A549 (cell line): ENCODE measurements around the gene TSN. TPM values are rescaled to one million over a fixed set of nuclear protein-coding genes. Genes with fewer than 3 reads are reported as not detected.

Source experiments
- ATAC-seq, 2 experiments: fragments of 200-7000 bp in 1 of 2; fragments of >200 bp in 1 of 2; cut with Nextera tagmentation in 1 of 2; cut with Tn5 transposase in 1 of 2; 3 replicates each; pipeline versions ENCODE4 v1.8.0 to v1.9.1; 2018 to 2020; ENCODE audit warnings: mild to moderate bottlenecking in 1 of 2, moderate library complexity in 1 of 2
- CTCF ChIA-PET: fragments of 300-600 bp; sonication (Branson Sonifier 250); formaldehyde crosslinking; extraction: SDS; loops from one replicate; lab custom pipeline; 2021; ENCODE audit warnings: antibody characterized with exemption, inconsistent platforms; lab: Yijun Ruan, JAX
- POLR2A ChIA-PET: fragments of 350-600 bp; formaldehyde crosslinking; extraction: SDS; loops from one replicate; lab custom pipeline; 2021; ENCODE audit warnings: antibody characterized with exemption, inconsistent platforms; lab: Yijun Ruan, JAX
- DNase-seq, 2 experiments: peaks; one replicate each; pipeline versions ENCODE4 v3.0.0 to v3.0.0-alpha.2; 2011 to 2016; ENCODE audit warnings: low read depth in 1 of 2, low spot score in 1 of 2
- FAIRE-seq: peaks from 2 replicates; lab custom pipeline; 2011; peaks lifted over from hg19 to GRCh38; lab: Jason Lieb, UNC
- H3K27ac ChIP-seq, 2 experiments: fragments of >200 bp; sonication (Bioruptor Twin); formaldehyde crosslinking; 3 replicates each; pipeline ENCODE4 v1.5.1; 2016 to 2017
- H3K4me1 ChIP-seq: fragments of >200 bp; sonication (Bioruptor Twin); formaldehyde crosslinking; 3 replicates; pipeline ENCODE4 v1.6.1; 2016
- H3K4me2 ChIP-seq: fragments of >200 bp; sonication (Bioruptor Twin); formaldehyde crosslinking; 3 replicates; pipeline ENCODE4 v1.6.1; 2016
- H3K4me3 ChIP-seq: fragments of >200 bp; sonication (Bioruptor Twin); formaldehyde crosslinking; 3 replicates; pipeline ENCODE4 v1.5.1; 2016
- H3K9me3 ChIP-seq: fragments of >200 bp; sonication (Bioruptor Twin); formaldehyde crosslinking; 3 replicates; pipeline ENCODE4 v1.6.1; 2016
- CBX2 ChIP-seq: fragments of 200-600 bp; sonication (generic); IDR thresholded peaks from 2 replicates; pipeline ENCODE4 v1.6.1; 2016; ENCODE audit warnings: low read depth, mild to moderate bottlenecking, borderline replicate concordance
- CBX8 ChIP-seq: fragments of 200-600 bp; sonication (generic); IDR thresholded peaks from 2 replicates; pipeline ENCODE4 v1.6.1; 2016
- CEBPB ChIP-seq, 2 experiments: fragments of >200 bp in 1 of 2; sonication (Bioruptor Twin) in 1 of 2; formaldehyde crosslinking in 1 of 2; IDR thresholded peaks; 2 replicates each; pipeline ENCODE4 v1.6.1; 2012 to 2016
- CHD4 ChIP-seq: fragments of 200-600 bp; sonication (generic); IDR thresholded peaks from 2 replicates; pipeline ENCODE4 v1.6.1; 2016; ENCODE audit warnings: antibody characterized with exemption, mild to moderate bottlenecking, borderline replicate concordance
- EHMT2 ChIP-seq: fragments of 200-600 bp; sonication (generic); IDR thresholded peaks from 2 replicates; pipeline ENCODE4 v1.6.1; 2016; ENCODE audit warnings: antibody characterized with exemption, low read depth, mild to moderate bottlenecking, moderate library complexity
- EP300 ChIP-seq, 2 experiments: fragments of >200 bp; sonication (Bioruptor Twin); formaldehyde crosslinking; IDR thresholded peaks; 2 replicates in 1 of 2; 3 replicates in 1 of 2; pipeline ENCODE4 v1.6.1; 2016 to 2017
- ESRRA ChIP-seq: fragments of 150-350 bp; IDR thresholded peaks from 2 replicates; pipeline ENCODE4 v1.6.1; 2014; ENCODE audit warnings: mild to moderate bottlenecking, low read length, borderline replicate concordance
- FOSL2 ChIP-seq, 2 experiments: fragments of 450-650 bp in 1 of 2; fragments of >200 bp in 1 of 2; sonication (Bioruptor Twin) in 1 of 2; formaldehyde crosslinking; IDR thresholded peaks; 2 replicates each; pipeline versions ENCODE4 v1.5.0 to v1.6.1; 2016 to 2020; ENCODE audit warnings: mild to moderate bottlenecking in 1 of 2, moderate library complexity in 1 of 2
- FOXS1 ChIP-seq: fragments of 250-450 bp; sonication (Bioruptor Pico); IDR thresholded peaks from 2 replicates; pipeline ENCODE4 v1.5.0; 2020; ENCODE audit warnings: mild to moderate bottlenecking, moderate library complexity
- HDAC2 ChIP-seq: fragments of 200-600 bp; sonication (generic); IDR thresholded peaks from 2 replicates; pipeline ENCODE4 v1.6.1; 2016
- HOXB13 ChIP-seq: fragments of 250-450 bp; sonication (Bioruptor Pico); IDR thresholded peaks from 2 replicates; pipeline ENCODE4 v1.5.0; 2020; ENCODE audit warnings: low read depth, mild to moderate bottlenecking, moderate library complexity
- JUN ChIP-seq, 2 experiments: fragments of >200 bp; sonication (Bioruptor Twin); formaldehyde crosslinking; IDR thresholded peaks; 2 replicates in 1 of 2; 3 replicates in 1 of 2; pipeline ENCODE4 v1.6.1; 2016 to 2017
- KDM5A ChIP-seq: fragments of 200-600 bp; sonication (generic); IDR thresholded peaks from 2 replicates; pipeline ENCODE4 v1.6.1; 2016; ENCODE audit warnings: antibody characterized with exemption, mild to moderate bottlenecking
- MAFK ChIP-seq: fragments of 450-650 bp; IDR thresholded peaks from 2 replicates; pipeline ENCODE4 v1.6.1; 2014; ENCODE audit not compliant: partially characterized antibody
- MYC ChIP-seq: IDR thresholded peaks from 2 replicates; pipeline ENCODE4 v1.6.1; 2012; ENCODE audit warnings: mild to moderate bottlenecking, inconsistent platforms, low read length, improper control_type of control experiment, borderline replicate concordance
- NFE2L2 ChIP-seq: fragments of 150-350 bp; conservative IDR thresholded peaks from 2 replicates; pipeline ENCODE4 v1.6.1; 2014; ENCODE audit warnings: low read length
- NPAS2 ChIP-seq: fragments of 250-450 bp; sonication (Bioruptor Pico); IDR thresholded peaks from 2 replicates; pipeline ENCODE4 v1.8.0; 2022; ENCODE audit warnings: mild to moderate bottlenecking, moderate library complexity, borderline replicate concordance
- NR3C1 ChIP-seq: fragments of >200 bp; sonication (Bioruptor Twin); formaldehyde crosslinking; IDR thresholded peaks from 3 replicates; pipeline ENCODE4 v1.6.1; 2017
- PHF8 ChIP-seq: fragments of 200-600 bp; sonication (generic); IDR thresholded peaks from 2 replicates; pipeline ENCODE4 v1.6.1; 2016; ENCODE audit warnings: low read depth, mild to moderate bottlenecking, antibody characterized with exemption, moderate library complexity, borderline replicate concordance
- POLR2A ChIP-seq: IDR thresholded peaks from 2 replicates; pipeline ENCODE4 v1.6.1; 2012; ENCODE audit warnings: mild to moderate bottlenecking, low read length
- RARB ChIP-seq: fragments of 250-450 bp; sonication (Bioruptor Pico); IDR thresholded peaks from 2 replicates; pipeline ENCODE4 v1.8.0; 2021; ENCODE audit warnings: mild to moderate bottlenecking, moderate library complexity
- ZSCAN20 ChIP-seq: fragments of 250-450 bp; sonication (Bioruptor Pico); IDR thresholded peaks from 2 replicates; pipeline ENCODE4 v1.8.0; 2022; ENCODE audit warnings: mild to moderate bottlenecking, moderate library complexity
- WGBS: methylation state at CpG from one replicate; pipeline ENCODE4 v1.1.6; 2017; ENCODE audit errors: missing lambda C conversion rate; 5-methylcytosine and 5-hydroxymethylcytosine counted together
- polyA minus RNA-seq: library from RNA; depleted of rRNA, polyadenylated mRNA; stranded (reverse); fragments of >200 nt; gene quantifications from 2 replicates; pipeline ENCODE4 v1.2.3, GENCODE V29; 2011; rRNA and poly(A)+ RNA removed
- polyA plus RNA-seq, 4 experiments: library from polyadenylated mRNA; depleted of rRNA in 3 of 4; stranded (reverse); fragments of >200 nt; fragmentation: RNase III in 1 of 4; extraction: RNeasy Plus Mini Kit Qiagen cat#74134 plus additional on column Dnase treatment in 1 of 4; gene quantifications; 2 replicates in 3 of 4; 3 replicates in 1 of 4; pipeline ENCODE4 v1.2.3, GENCODE V29; 2011 to 2017
- TF ChIP-seq, protein P1 (sequence below): IDR thresholded peaks from 2 replicates; pipeline ENCODE4 v1.6.1; 2012
- TF ChIP-seq, protein P2 (sequence below): IDR thresholded peaks from 2 replicates; pipeline ENCODE4 v1.6.1; 2012
- TF ChIP-seq, protein P3 (sequence below): fragments of 200-600 bp; sonication (generic); IDR thresholded peaks from 2 replicates; pipeline ENCODE4 v1.6.1; 2016; ENCODE audit warnings: antibody characterized with exemption, mild to moderate bottlenecking, moderate library complexity
- TF ChIP-seq, protein P4 (sequence below): fragments of 450-650 bp; IDR thresholded peaks from 2 replicates; pipeline ENCODE4 v1.6.1; 2014; ENCODE audit warnings: antibody characterized with exemption
- TF ChIP-seq, protein P5 (sequence below): fragments of 150-350 bp; IDR thresholded peaks from 2 replicates; pipeline ENCODE4 v1.6.1; 2014; ENCODE audit warnings: low read depth, mild to moderate bottlenecking, low read length
- TF ChIP-seq, protein P6 (sequence below): IDR thresholded peaks from 2 replicates; pipeline ENCODE4 v1.6.1; 2012; ENCODE audit warnings: low read depth, borderline replicate concordance
- TF ChIP-seq, protein P7 (sequence below): fragments of >200 bp; sonication (Bioruptor Twin); formaldehyde crosslinking; IDR thresholded peaks from 3 replicates; pipeline ENCODE4 v1.6.1; 2016

The TSN gene
- 101 and 117 TPM in 2 replicates for polyA plus RNA-seq (2011; rRNA removed)
- polyA plus RNA-seq (2012; cell fraction: cytosol; rRNA removed): 28.1 and 32.9 TPM in 2 replicates
- polyA plus RNA-seq (2012; cell fraction: nucleus; rRNA removed): 11.3 and 16.0 TPM in 2 replicates
- polyA plus RNA-seq (2017; fragmentation: RNase III; extraction: RNeasy Plus Mini Kit Qiagen cat#74134 plus additional on column Dnase treatment): 55.9 to 59.0 TPM (median 56.8 TPM) in 3 replicates
- polyA minus RNA-seq: 37.3 and 42.0 TPM in 2 replicates

DNA sequence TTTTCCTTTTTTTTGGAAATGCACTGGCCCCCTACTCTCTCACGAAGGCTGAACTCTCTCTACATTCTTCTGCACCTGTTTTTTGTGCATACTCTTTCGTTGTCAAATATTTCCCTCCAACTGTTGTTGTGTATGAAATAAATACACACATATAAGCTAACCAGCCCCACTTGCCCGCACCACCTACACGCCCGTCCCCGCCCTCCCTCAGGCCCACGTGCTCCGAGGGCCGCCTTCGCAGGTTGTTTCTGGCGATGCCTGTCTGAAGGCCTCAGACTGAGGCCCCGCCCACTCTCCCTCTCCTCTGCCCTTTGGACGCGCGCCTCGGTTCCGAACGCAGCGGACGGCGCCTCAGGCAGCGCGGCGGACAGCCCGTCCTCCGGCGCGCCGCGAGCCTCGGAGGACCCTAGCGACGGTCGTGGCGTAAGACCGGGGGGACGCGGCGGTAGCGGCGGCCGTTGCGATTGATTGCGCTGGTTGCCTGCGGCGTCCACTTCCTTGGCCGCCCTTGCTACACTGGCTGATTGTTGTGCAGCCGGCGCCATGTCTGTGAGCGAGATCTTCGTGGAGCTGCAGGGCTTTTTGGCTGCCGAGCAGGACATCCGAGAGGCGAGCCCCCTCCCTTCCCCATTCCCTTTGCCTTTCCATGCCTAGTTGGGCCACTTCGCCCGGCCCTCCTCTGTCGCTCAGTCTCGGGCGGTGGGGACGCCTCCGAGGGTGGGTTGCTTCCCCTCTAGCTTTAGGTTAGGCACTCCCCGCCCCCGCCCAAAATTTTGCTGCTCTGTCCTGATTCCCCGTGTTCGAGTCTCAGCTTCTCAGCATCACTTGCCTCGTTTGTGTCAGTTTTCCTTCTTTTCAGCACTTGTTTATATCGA, at the start of gene TSN:
TSN (plus strand) TSS at position 415 of the 875 bp plus-strand sequence; CDS start at position 544, 129 bp downstream.
- WGBS: 2% methylated on average over 53 of the region's 67 CpGs
- Histone ChIP-seq H3K4me1 (peaks cover 13% of the 10 kb centered on the region), H3K4me3 (peak within 1 kb of the TSS; percentile 78), H3K27ac (peak within 1 kb of the TSS; percentile 82 to 95)
- peak; percentile 96; the same call in 1 of the 2 replicates for TF ChIP-seq MYC
- TF ChIP-seq CEBPB (IDR thresholded peaks at IDR 0.05): peak in 1 of 2 experiments; percentile 59; a peak in 2 of 4 replicates
- no peak for TF ChIP-seq NR3C1
- no peak for TF ChIP-seq FOSL2 (IDR thresholded peaks at IDR 0.05)
- TF ChIP-seq FOSL2 (CRISPR knock-in tag; IDR thresholded peaks at IDR 0.05): 0 out of 2 replicates have a peak, but pooled peaks have one; percentile 5
- no peak for TF ChIP-seq NPAS2 (CRISPR knock-in tag)
- TF ChIP-seq EP300 (IDR thresholded peaks at IDR 0.05): no peak
- no peak for TF ChIP-seq HOXB13 (CRISPR knock-in tag)
- TF ChIP-seq JUN (IDR thresholded peaks at IDR 0.05): peak; percentile 83 to 99; a peak in 4 of 5 replicates
- TF ChIP-seq PHF8: peak; percentile 61; the same call in 1 of the 2 replicates
- TF ChIP-seq, protein P1, sequence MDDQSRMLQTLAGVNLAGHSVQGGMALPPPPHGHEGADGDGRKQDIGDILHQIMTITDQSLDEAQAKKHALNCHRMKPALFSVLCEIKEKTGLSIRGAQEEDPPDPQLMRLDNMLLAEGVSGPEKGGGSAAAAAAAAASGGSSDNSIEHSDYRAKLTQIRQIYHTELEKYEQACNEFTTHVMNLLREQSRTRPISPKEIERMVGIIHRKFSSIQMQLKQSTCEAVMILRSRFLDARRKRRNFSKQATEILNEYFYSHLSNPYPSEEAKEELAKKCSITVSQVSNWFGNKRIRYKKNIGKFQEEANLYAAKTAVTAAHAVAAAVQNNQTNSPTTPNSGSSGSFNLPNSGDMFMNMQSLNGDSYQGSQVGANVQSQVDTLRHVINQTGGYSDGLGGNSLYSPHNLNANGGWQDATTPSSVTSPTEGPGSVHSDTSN: no peak; the same call in none of the 2 replicates
- TF ChIP-seq, protein P2, sequence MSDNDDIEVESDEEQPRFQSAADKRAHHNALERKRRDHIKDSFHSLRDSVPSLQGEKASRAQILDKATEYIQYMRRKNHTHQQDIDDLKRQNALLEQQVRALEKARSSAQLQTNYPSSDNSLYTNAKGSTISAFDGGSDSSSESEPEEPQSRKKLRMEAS: peak; percentile 98
- TF ChIP-seq, protein P3, sequence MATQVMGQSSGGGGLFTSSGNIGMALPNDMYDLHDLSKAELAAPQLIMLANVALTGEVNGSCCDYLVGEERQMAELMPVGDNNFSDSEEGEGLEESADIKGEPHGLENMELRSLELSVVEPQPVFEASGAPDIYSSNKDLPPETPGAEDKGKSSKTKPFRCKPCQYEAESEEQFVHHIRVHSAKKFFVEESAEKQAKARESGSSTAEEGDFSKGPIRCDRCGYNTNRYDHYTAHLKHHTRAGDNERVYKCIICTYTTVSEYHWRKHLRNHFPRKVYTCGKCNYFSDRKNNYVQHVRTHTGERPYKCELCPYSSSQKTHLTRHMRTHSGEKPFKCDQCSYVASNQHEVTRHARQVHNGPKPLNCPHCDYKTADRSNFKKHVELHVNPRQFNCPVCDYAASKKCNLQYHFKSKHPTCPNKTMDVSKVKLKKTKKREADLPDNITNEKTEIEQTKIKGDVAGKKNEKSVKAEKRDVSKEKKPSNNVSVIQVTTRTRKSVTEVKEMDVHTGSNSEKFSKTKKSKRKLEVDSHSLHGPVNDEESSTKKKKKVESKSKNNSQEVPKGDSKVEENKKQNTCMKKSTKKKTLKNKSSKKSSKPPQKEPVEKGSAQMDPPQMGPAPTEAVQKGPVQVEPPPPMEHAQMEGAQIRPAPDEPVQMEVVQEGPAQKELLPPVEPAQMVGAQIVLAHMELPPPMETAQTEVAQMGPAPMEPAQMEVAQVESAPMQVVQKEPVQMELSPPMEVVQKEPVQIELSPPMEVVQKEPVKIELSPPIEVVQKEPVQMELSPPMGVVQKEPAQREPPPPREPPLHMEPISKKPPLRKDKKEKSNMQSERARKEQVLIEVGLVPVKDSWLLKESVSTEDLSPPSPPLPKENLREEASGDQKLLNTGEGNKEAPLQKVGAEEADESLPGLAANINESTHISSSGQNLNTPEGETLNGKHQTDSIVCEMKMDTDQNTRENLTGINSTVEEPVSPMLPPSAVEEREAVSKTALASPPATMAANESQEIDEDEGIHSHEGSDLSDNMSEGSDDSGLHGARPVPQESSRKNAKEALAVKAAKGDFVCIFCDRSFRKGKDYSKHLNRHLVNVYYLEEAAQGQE: 0 out of 2 replicates have a peak, but pooled peaks have one; percentile 5
- no peak for TF ChIP-seq RARB
- no peak for TF ChIP-seq ESRRA
- no peak for TF ChIP-seq EHMT2
- TF ChIP-seq, protein P4, sequence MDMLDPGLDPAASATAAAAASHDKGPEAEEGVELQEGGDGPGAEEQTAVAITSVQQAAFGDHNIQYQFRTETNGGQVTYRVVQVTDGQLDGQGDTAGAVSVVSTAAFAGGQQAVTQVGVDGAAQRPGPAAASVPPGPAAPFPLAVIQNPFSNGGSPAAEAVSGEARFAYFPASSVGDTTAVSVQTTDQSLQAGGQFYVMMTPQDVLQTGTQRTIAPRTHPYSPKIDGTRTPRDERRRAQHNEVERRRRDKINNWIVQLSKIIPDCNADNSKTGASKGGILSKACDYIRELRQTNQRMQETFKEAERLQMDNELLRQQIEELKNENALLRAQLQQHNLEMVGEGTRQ: peak; percentile 89
- peak; percentile 70 for TF ChIP-seq POLR2A
- no peak for TF ChIP-seq MAFK
- TF ChIP-seq KDM5A: peak; percentile 96
- TF ChIP-seq CBX8: no peak
- peak; percentile 79; the same call in 1 of the 2 replicates for TF ChIP-seq HDAC2
- TF ChIP-seq, protein P5, sequence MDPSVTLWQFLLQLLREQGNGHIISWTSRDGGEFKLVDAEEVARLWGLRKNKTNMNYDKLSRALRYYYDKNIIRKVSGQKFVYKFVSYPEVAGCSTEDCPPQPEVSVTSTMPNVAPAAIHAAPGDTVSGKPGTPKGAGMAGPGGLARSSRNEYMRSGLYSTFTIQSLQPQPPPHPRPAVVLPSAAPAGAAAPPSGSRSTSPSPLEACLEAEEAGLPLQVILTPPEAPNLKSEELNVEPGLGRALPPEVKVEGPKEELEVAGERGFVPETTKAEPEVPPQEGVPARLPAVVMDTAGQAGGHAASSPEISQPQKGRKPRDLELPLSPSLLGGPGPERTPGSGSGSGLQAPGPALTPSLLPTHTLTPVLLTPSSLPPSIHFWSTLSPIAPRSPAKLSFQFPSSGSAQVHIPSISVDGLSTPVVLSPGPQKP: no peak
- no peak for TF ChIP-seq FOXS1 (CRISPR knock-in tag)
- no peak for TF ChIP-seq NFE2L2
- TF ChIP-seq, protein P6, sequence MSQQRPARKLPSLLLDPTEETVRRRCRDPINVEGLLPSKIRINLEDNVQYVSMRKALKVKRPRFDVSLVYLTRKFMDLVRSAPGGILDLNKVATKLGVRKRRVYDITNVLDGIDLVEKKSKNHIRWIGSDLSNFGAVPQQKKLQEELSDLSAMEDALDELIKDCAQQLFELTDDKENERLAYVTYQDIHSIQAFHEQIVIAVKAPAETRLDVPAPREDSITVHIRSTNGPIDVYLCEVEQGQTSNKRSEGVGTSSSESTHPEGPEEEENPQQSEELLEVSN: peak; percentile 67; the same call in 1 of the 2 replicates
- no peak for TF ChIP-seq CHD4
- TF ChIP-seq, protein P7, sequence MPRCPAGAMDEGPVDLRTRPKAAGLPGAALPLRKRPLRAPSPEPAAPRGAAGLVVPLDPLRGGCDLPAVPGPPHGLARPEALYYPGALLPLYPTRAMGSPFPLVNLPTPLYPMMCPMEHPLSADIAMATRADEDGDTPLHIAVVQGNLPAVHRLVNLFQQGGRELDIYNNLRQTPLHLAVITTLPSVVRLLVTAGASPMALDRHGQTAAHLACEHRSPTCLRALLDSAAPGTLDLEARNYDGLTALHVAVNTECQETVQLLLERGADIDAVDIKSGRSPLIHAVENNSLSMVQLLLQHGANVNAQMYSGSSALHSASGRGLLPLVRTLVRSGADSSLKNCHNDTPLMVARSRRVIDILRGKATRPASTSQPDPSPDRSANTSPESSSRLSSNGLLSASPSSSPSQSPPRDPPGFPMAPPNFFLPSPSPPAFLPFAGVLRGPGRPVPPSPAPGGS: peak; percentile 67; the same call in 1 of the 3 replicates
- no peak for TF ChIP-seq ZSCAN20 (CRISPR knock-in tag)
- no peak for TF ChIP-seq CBX2
- TF ChIP-seq, all 56 proteins: peak for 13
- peak; percentile 81 to 98 for DNase-seq
- H3K9me3 ChIP-seq: no peaks in the 10 kb centered on the region
- CTCF ChIA-PET: interaction anchor here (1.7 kb wide), 1 partner anchor 23 kb away, joined by 3 read pairs; no protein-coding TSS in a partner anchor
- no peak for FAIRE-seq
- H3K4me2 ChIP-seq: peak within 1 kb of the TSS; percentile 93
- peak; percentile 99 to 100 for ATAC-seq
- POLR2A ChIA-PET: interaction anchor here (0.6 to 1.8 kb wide), 4 partner anchors 13 to 224 kb away, joined by 3 to 10 read pairs (median 4); partner anchors contain the start of genes NIFK and RNU4ATAC
